DMS79 (cell line): ENCODE data around the gene PARD3.

Source experiments
- DNase-seq: peaks from one replicate; lab custom pipeline; 2025; lab: John Stamatoyannopoulos, UW

PARD3 gene

DNA sequence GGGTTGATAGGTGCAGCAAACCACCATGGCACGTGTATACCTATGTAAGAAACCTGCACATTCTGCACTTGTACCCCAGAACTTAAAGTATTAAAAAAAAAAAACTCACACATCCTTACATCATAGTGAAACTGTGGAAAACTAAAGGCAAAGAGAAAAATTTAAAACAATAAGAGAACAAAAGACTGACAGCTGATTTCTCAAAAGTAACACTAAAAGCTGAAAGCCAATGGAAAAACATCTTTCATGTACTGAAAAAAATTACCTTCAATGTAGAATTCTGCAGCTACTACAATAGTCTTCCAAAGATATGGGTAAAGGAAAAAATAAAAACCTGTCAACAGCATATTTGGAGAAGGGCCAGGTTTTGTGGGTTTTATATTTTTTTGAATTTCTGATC lies 751.5 kb downstream of the PARD3 start:
- DNase-seq, result no peak

DNA sequence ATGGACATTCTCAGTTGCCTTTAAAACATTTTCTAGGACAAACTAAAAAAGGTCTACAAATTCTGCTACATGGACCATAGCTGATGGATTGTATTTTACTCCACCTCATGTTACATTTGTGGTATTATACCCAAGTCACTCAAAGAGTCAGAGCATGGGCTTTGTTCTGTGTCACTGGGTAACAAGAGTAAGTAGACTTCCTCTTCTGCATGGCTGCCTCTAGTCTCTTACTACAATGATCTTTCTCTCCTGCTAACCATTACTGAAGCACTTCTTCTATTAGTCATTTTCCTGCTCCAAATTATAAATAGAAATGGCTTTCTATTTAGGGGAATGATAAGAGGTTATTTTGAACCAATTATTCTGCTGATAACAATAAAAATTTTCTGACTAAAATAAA lies 753.3 kb downstream of the PARD3 start:
- peak; percentile 28 for DNase-seq
